ENCODE data around the gene LACRT. TPM values are rescaled to one million over a fixed set of nuclear protein-coding genes. Genes with fewer than 3 reads are reported as not detected.
A peak's percentile ranks its signal among the peaks of the same experiment; 100 is the strongest.

LACRT gene
- total and polyA plus RNA-seq, 9 of the 15 experiments (the other 6 are each of a cell fraction or from before 2014, with no cell fraction given), result not detected

DNA sequence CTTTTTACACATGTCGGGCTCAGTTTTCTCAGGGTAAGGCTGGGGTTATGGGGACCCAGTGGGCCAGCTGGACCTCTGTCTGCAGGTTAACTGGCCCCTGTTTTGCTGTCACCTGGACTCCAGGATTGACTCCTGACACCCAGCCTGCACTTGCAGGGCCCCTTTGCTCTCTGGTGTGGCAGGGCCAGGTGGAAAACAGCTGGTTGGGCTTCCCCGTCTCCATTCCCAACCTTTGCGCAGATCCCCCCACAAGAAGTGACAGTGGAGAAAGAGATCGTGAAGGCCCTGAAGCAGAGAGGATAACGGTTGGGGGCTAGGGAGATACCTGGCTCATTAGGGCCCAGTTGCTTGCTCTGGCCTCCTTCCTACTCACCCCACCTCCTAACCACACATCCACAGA, 44.7 kb downstream of the LACRT start (continued):
- no peak for TF ChIP-seq ZNF445 (CRISPR knock-in tag; IDR thresholded peaks at IDR 0.05; ENCODE audit: low read depth)
- no peak for TF ChIP-seq PPARD (CRISPR knock-in tag; IDR thresholded peaks at IDR 0.05)
- no peak for TF ChIP-seq ZNF668 (CRISPR knock-in tag; IDR thresholded peaks at IDR 0.05)

DNA sequence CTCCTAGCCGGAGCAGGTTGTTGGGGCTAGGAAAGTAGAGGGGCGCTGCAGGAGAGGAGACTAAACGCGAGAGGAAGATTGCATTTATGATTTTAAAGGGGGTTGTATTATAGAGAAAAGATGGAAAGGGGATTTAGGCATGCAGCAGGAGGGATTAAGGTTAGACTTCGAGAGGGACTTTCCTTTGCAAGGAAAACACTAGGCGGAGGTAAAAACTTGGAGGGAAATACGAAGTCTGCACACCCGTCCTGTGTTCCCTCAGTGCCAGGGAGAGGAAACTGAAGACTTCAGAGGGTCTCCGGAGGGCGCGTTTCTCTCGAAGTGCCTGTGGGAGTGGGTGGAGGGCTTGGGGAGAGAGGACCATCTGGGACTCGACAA, 45.8 kb downstream of the LACRT start:
- H3K36me3 ChIP-seq (ENCODE audit: control insufficient read depth, insufficient read depth, low read length), result no peaks in the 10 kb centered on the region
- peaks cover 40 to 77% of the 10 kb centered on the region in 2 experiments for H3K27me3 ChIP-seq (ENCODE audit: control insufficient read depth in 2 of 2, insufficient read depth in 2 of 2, low read length in 2 of 2)
- peaks cover 14% of the 10 kb centered on the region for H4K20me1 ChIP-seq (replicated peaks; ENCODE audit: control insufficient read depth, insufficient read depth, low read length)
- no peak overlapping the region for H3K4me3 ChIP-seq
- in situ Hi-C loops (cut with MboI), result no loop called here
- ChIA-PET CTCF (ENCODE audit: low intra/inter-chr PET ratio) (no interaction called here), POLR2A (no interaction called here)
- no peak overlapping the region for H3K27ac ChIP-seq (ENCODE audit: extremely low read depth, low read depth, low read length)
- no peaks in the 10 kb centered on the region for H3K9me1 ChIP-seq (ENCODE audit: control insufficient read depth, insufficient read depth, low read length)
- no peak for TF ChIP-seq THRB (CRISPR knock-in tag; conservative IDR thresholded peaks at IDR 0.05)
- TF ChIP-seq, protein P1, sequence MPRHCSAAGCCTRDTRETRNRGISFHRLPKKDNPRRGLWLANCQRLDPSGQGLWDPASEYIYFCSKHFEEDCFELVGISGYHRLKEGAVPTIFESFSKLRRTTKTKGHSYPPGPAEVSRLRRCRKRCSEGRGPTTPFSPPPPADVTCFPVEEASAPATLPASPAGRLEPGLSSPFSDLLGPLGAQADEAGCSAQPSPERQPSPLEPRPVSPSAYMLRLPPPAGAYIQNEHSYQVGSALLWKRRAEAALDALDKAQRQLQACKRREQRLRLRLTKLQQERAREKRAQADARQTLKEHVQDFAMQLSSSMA (CRISPR knock-in tag; IDR thresholded peaks at IDR 0.05), result no peak
- TF ChIP-seq, protein P2, sequence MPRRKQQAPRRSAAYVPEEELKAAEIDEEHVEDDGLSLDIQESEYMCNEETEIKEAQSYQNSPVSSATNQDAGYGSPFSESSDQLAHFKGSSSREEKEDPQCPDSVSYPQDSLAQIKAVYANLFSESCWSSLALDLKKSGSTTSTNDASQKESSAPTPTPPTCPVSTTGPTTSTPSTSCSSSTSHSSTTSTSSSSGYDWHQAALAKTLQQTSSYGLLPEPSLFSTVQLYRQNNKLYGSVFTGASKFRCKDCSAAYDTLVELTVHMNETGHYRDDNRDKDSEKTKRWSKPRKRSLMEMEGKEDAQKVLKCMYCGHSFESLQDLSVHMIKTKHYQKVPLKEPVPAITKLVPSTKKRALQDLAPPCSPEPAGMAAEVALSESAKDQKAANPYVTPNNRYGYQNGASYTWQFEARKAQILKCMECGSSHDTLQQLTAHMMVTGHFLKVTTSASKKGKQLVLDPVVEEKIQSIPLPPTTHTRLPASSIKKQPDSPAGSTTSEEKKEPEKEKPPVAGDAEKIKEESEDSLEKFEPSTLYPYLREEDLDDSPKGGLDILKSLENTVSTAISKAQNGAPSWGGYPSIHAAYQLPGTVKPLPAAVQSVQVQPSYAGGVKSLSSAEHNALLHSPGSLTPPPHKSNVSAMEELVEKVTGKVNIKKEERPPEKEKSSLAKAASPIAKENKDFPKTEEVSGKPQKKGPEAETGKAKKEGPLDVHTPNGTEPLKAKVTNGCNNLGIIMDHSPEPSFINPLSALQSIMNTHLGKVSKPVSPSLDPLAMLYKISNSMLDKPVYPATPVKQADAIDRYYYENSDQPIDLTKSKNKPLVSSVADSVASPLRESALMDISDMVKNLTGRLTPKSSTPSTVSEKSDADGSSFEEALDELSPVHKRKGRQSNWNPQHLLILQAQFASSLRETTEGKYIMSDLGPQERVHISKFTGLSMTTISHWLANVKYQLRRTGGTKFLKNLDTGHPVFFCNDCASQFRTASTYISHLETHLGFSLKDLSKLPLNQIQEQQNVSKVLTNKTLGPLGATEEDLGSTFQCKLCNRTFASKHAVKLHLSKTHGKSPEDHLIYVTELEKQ (CRISPR knock-in tag; IDR thresholded peaks at IDR 0.05), result no peak
- peak; percentile 33; the same call in 1 of the 2 replicates for TF ChIP-seq BCOR (IDR thresholded peaks at IDR 0.05)
- BruUV-seq (replicated peaks), result no TSS peak
- H3K9me3 ChIP-seq (replicated peaks; ENCODE audit: control insufficient read depth, insufficient read depth, low read depth, low read length), result no peaks in the 10 kb centered on the region
- ATAC-seq (no peak), DNase-seq (ENCODE audit: extremely low read depth in 1 of 4, low spot score in 3 of 4) (no peak), FAIRE-seq (no peak)
- WGBS (ENCODE audit: insufficient coverage, low coverage, missing lambda C conversion rate), result 13% methylated on average over 10 of the region's 13 CpGs
- H3K4me2 ChIP-seq (ENCODE audit: insufficient read depth, low read length), result no peak overlapping the region
- intact Hi-C loops (cut with micrococcal nuclease), result no loop called here
- H3K9ac ChIP-seq (ENCODE audit: insufficient read depth in 1 of 2, low read depth in 2 of 2, low read length in 2 of 2), result no peak overlapping the region
- no peaks in the 10 kb centered on the region for H3K79me2 ChIP-seq (ENCODE audit: control insufficient read depth, insufficient read depth, low read length)
- H2AFZ ChIP-seq (ENCODE audit: low read depth, low read length), result no peak overlapping the region
- H3K4me1 ChIP-seq (replicated peaks in 1 of 2; ENCODE audit: control insufficient read depth in 2 of 2, insufficient read depth in 2 of 2, low read length in 2 of 2), result peaks cover 0 to 9% of the 10 kb centered on the region in 2 experiments; a peak in 1 of 5 replicates

Data from K562 (cell line).